GM23248 (cell line): Measurements from ENCODE around the gene PROS1.

Source experiments
- EZH2 ChIP-seq: fragments of 200-600 bp; sonication (generic); IDR thresholded peaks from 2 replicates; pipeline ENCODE4 v1.6.1; 2018; ENCODE audit warnings: antibody characterized with exemption, mild to moderate bottlenecking; ENCODE audit not compliant: insufficient read depth, poor library complexity, severe bottlenecking
- EZH2phosphoT487 ChIP-seq: fragments of 200-600 bp; sonication (generic); IDR thresholded peaks from 2 replicates; pipeline ENCODE4 v1.6.1; 2018; ENCODE audit warnings: antibody characterized with exemption, moderate library complexity, mild to moderate bottlenecking, low read depth; ENCODE audit not compliant: insufficient read depth

DNA sequence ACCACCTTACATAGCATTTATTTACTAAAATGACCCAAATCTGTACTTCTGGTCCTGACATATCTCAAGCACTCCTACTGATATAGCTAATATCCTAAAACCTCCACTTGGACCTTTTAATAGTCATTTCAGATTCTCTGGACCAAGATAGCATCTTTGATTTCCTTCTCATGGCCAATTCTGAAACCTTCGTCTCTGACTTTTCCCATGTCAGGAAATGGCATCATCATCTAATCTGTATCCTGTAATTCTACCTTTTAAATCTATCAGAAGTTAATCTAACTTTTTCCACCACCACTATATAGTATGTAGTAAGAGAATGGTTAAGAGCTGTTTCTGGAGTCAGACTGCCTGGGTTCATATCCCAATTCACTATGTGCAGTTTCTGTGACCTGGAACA, 38.5 kb upstream of the PROS1 start:
- no peak for TF ChIP-seq EZH2phosphoT487
- no peak for TF ChIP-seq EZH2
